A673 (cell line): Measurements from ENCODE around the gene ITGB6. TPM values are rescaled to one million over a fixed set of nuclear protein-coding genes. Genes with fewer than 3 reads are reported as not detected.

ENCODE experiments used
- BruUV-seq: library from RNA; stranded (reverse); fragments of 400-500 nt; replicated peaks from 2 replicates; lab custom pipeline; 2021; lab: Mats Ljungman, UMichigan
- CTCF ChIA-PET: fragments of 300-600 bp; sonication (Branson Sonifier 250); formaldehyde crosslinking; loops from one replicate; lab custom pipeline; 2022; ENCODE audit warnings: antibody characterized with exemption; lab: Charles Lee
- POLR2A ChIA-PET: fragments of 300-600 bp; sonication (Branson Sonifier 250); formaldehyde crosslinking; loops from one replicate; lab custom pipeline; 2022; ENCODE audit warnings: antibody characterized with exemption; ENCODE audit not compliant: low non-redundant PET; lab: Charles Lee
- DNase-seq: peaks from one replicate; pipeline ENCODE4 v3.0.0-alpha.2; 2015; ENCODE audit warnings: low spot score
- H3K27ac ChIP-seq: fragments of 200-600 bp; sonication (generic); 2 replicates; pipeline ENCODE4 v1.5.1; 2016; ENCODE audit warnings: mixed run types, low read depth, mild to moderate bottlenecking, mixed read lengths, antibody characterized with exemption, low read length; ENCODE audit not compliant: poor library complexity, severe bottlenecking
- H3K27me3 ChIP-seq: fragments of 200-600 bp; sonication (generic); replicated peaks from 2 replicates; pipeline ENCODE4 v1.6.1; 2017; ENCODE audit warnings: mixed run types, low read depth, mild to moderate bottlenecking, mixed read lengths, antibody characterized with exemption, low read length; ENCODE audit not compliant: insufficient read depth, poor library complexity
- H3K36me3 ChIP-seq: fragments of 200-600 bp; sonication (generic); 2 replicates; pipeline ENCODE4 v1.6.1; 2016; ENCODE audit warnings: mixed run types, mild to moderate bottlenecking, mixed read lengths, antibody characterized with exemption, low read length; ENCODE audit not compliant: insufficient read depth, poor library complexity, severe bottlenecking
- H3K4me1 ChIP-seq: fragments of 200-600 bp; sonication (generic); 2 replicates; pipeline ENCODE4 v1.6.1; 2017; ENCODE audit warnings: mixed run types, mild to moderate bottlenecking, mixed read lengths, antibody characterized with exemption, low read length; ENCODE audit not compliant: insufficient read depth, poor library complexity, severe bottlenecking
- H3K4me3 ChIP-seq: fragments of 200-600 bp; sonication (generic); 2 replicates; pipeline ENCODE4 v1.5.1; 2016; ENCODE audit warnings: low read depth, mixed run types, mild to moderate bottlenecking, mixed read lengths, low read length; ENCODE audit not compliant: poor library complexity, severe bottlenecking
- H3K9me3 ChIP-seq: fragments of 200-600 bp; sonication (generic); 2 replicates; pipeline ENCODE4 v1.6.1; 2016; ENCODE audit warnings: mixed run types, low read depth, mild to moderate bottlenecking, mixed read lengths, antibody characterized with exemption, low read length; ENCODE audit not compliant: poor library complexity, severe bottlenecking
- CTCF ChIP-seq: fragments of 300-800, 200-600 bp; sonication (generic); conservative IDR thresholded peaks from 2 replicates; pipeline ENCODE4 v1.5.1; 2017; ENCODE audit warnings: low read depth, mild to moderate bottlenecking, antibody characterized with exemption, low read length, moderate library complexity, mixed read lengths
- EZH2 ChIP-seq: fragments of 200-600 bp; sonication (generic); IDR thresholded peaks from 2 replicates; pipeline ENCODE4 v1.6.1; 2017; ENCODE audit warnings: borderline replicate concordance, low read depth, mild to moderate bottlenecking, mixed read lengths, antibody characterized with exemption, low read length; ENCODE audit not compliant: poor library complexity, severe bottlenecking
- intact Hi-C: fragments of 100-400 bp; cut with micrococcal nuclease; formaldehyde crosslinking; loops from one replicate; pipeline ENCODE4 v1.10.0; 2022; ENCODE audit not compliant: unreplicated experiment
- total RNA-seq: library from RNA; stranded (reverse); gene quantifications from 2 replicates; pipeline ENCODE4 v1.2.3, GENCODE V29; 2021

ITGB6 gene
- total RNA-seq, 1 experiment from 2014 or later, result not detected

DNA sequence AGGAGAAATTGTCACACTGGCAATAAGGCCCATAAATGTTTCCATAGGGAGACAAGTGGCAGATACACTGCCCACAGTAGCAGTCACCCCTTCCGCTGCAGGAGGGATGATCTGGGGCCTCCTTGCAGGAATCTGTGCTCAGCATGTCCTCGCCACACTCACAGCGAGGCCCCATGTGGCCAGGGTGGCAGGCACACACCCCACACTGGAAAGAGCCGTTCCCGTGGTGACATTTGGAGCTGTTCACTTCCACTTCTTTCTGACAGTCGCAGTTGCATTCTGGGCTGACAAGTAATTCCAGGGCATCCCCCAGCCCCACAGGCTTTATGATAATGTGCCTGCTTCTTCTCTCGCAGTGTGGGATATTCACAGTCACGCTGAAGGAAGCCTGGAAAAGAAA lies 62.6 kb downstream of the ITGB6 start:
- TF ChIP-seq EZH2 (no peak), CTCF (no peak)
- Histone ChIP-seq H3K4me1 (no peaks in the 10 kb centered on the region), H3K36me3 (no peaks in the 10 kb centered on the region), H3K9me3 (no peaks in the 10 kb centered on the region), H3K27ac (no peak overlapping the region), H3K4me3 (no peak overlapping the region), H3K27me3 (no peaks in the 10 kb centered on the region)
- intact Hi-C loops, result no loop called here
- ChIA-PET POLR2A (no interaction called here), CTCF (interaction anchor here (0.6 kb wide), 1 partner anchor 372 kb away, joined by 3 read pairs; no protein-coding TSS in a partner anchor)
- no peak for DNase-seq
- no TSS peak for BruUV-seq

DNA sequence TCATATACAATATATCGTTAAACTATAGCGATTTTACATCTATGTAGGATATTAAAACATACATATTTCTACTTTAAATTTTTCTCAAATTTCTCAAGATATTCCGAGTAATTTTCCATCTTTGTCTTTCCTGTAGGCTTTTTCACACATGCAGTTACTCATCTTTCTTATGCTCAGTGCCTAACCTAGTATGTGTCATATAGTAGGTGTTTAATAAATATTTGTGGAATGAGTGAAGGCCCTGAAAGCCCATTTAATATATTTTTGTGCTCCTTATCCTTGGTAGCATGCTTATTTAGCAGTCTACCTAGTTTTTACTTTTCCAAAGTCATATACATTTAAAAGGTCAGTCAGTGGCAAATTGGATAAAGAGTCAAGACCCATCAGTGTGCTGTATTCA lies 67.3 kb downstream of the ITGB6 start:
- TF ChIP-seq CTCF, result no peak
- BruUV-seq, result no TSS peak
- Histone ChIP-seq H3K27ac (no peak overlapping the region), H3K36me3 (no peaks in the 10 kb centered on the region), H3K27me3 (no peaks in the 10 kb centered on the region), H3K9me3 (no peaks in the 10 kb centered on the region), H3K4me1 (no peaks in the 10 kb centered on the region), H3K4me3 (no peak overlapping the region)
- intact Hi-C loops, result no loop called here
- no peak for DNase-seq
- CTCF ChIA-PET, result no interaction called here
- POLR2A ChIA-PET, result no interaction called here

DNA sequence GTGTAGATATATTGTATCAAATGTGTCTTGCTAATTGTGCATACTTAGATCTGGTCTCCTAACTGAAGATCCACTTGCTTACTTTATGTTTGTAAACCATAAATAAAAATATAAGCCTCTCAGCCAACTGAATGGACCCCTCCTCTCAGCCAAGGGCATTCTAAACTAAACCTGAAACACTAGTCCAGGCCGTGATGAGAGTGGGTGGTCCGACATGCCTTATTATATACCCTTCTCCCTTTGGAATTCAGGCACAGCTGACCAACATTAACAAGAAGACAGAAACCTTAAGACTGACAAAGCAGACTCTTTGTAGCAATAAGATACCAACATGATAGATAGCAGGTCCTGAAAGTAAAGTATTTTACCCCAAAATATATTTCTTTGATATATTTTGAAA lies 73.3 kb downstream of the ITGB6 start:
- Histone ChIP-seq H3K27me3 (peaks cover 14% of the 10 kb centered on the region), H3K36me3 (no peaks in the 10 kb centered on the region), H3K4me1 (no peaks in the 10 kb centered on the region), H3K9me3 (no peaks in the 10 kb centered on the region), H3K27ac (no peak overlapping the region), H3K4me3 (no peak overlapping the region)
- DNase-seq, result no peak
- no peak for TF ChIP-seq EZH2
- TF ChIP-seq CTCF, result no peak
- intact Hi-C loops, result no loop called here
- POLR2A ChIA-PET, result no interaction called here
- no TSS peak for BruUV-seq
- CTCF ChIA-PET, result no interaction called here
